LHCN-M2 (cell line): ENCODE data around the gene CCNB1IP1. TPM values are rescaled to one million over a fixed set of nuclear protein-coding genes. Genes with fewer than 3 reads are reported as not detected.
"Not testable (repeated sequence)": the region's sequence is repeated elsewhere in the genome, so short reads cannot be mapped to it uniquely, and the experiment has no call there.

Experiments used
- DNase-seq: peaks from one replicate; pipeline ENCODE4 v3.0.0-alpha.2; 2012; ENCODE audit warnings: low read depth
- polyA plus RNA-seq: library from polyadenylated mRNA; unstranded; fragments of >200 nt; gene quantifications from one replicate; pipeline ENCODE4 v1.2.1, GENCODE V29; 2012; ENCODE audit warnings: missing spikeins
- total RNA-seq: library from RNA; depleted of rRNA; stranded (reverse); fragments of >200 nt; gene quantifications from 2 replicates; pipeline ENCODE4 v1.2.3, GENCODE V29; 2014; rRNA removed

CCNB1IP1 gene
- 39.3 and 39.5 TPM in 2 replicates for total RNA-seq
- 22.5 TPM for polyA plus RNA-seq

- peak; percentile 87 for DNase-seq
Observed at GRCh38 chr14:20332788-20333493, at the start of gene CCNB1IP1. TSS of gene CCNB1IP1 (minus strand) at chr14:20333279. CDS start at chr14:20316523, 16,756 bp downstream.

GRCh38 chr14:20382526-20382925 is 49.4 kb upstream of the CCNB1IP1 start:
- DNase-seq = no peak

- DNase-seq = no peak
Observed at GRCh38 chr14:20381341-20381740, 48.3 kb upstream of the CCNB1IP1 start.

GRCh38 chr14:20380681-20381080 is 47.6 kb upstream of the CCNB1IP1 start:
- DNase-seq = no peak

GRCh38 chr14:20379743-20380142 is 46.7 kb upstream of the CCNB1IP1 start:
- DNase-seq = no peak

- DNase-seq = no peak
Observed at GRCh38 chr14:20377171-20377570, 44.1 kb upstream of the CCNB1IP1 start.

- DNase-seq = no peak
Observed at GRCh38 chr14:20376071-20376588, 43.1 kb upstream of the CCNB1IP1 start.

GRCh38 chr14:20375471-20375870 is 42.4 kb upstream of the CCNB1IP1 start:
- no peak for DNase-seq

GRCh38 chr14:20372796-20373195 is 39.7 kb upstream of the CCNB1IP1 start:
- no peak for DNase-seq

- no peak for DNase-seq
Observed at GRCh38 chr14:20365928-20366327, 32.8 kb upstream of the CCNB1IP1 start.

- not testable (repeated sequence) for DNase-seq
Observed at GRCh38 chr14:20358474-20358873, 25.4 kb upstream of the CCNB1IP1 start.

- no peak for DNase-seq
Observed at GRCh38 chr14:20356422-20356821, 23.3 kb upstream of the CCNB1IP1 start.

GRCh38 chr14:20350860-20351259 is 17.8 kb upstream of the CCNB1IP1 start:
- DNase-seq = no peak

- peak; percentile 28 for DNase-seq
Observed at GRCh38 chr14:20350282-20350681, 17.2 kb upstream of the CCNB1IP1 start.

GRCh38 chr14:20347747-20348146 is 14.7 kb upstream of the CCNB1IP1 start:
- DNase-seq = no peak

GRCh38 chr14:20346713-20347112 is 13.6 kb upstream of the CCNB1IP1 start:
- DNase-seq = no peak

- DNase-seq = no peak
Observed at GRCh38 chr14:20345366-20345765, 12.3 kb upstream of the CCNB1IP1 start.

GRCh38 chr14:20343862-20344220 is 10.8 kb upstream of the CCNB1IP1 start:
- peak; percentile 28 for DNase-seq

GRCh38 chr14:20343092-20343861 is 10.2 kb upstream of the CCNB1IP1 start, which contains the start of gene PARP2:
TSS of gene PARP2 (plus strand) at chr14:20343635. CDS start at chr14:20343642, 7 bp downstream.
- peak; percentile 100 for DNase-seq

- no peak for DNase-seq
Observed at GRCh38 chr14:20341646-20342045, 8.6 kb upstream of the CCNB1IP1 start.

- DNase-seq = not testable (repeated sequence)
Observed at GRCh38 chr14:20341032-20341431, 8.0 kb upstream of the CCNB1IP1 start.

- DNase-seq = no peak
Observed at GRCh38 chr14:20334017-20334416, 938 bp upstream of the CCNB1IP1 start.

GRCh38 chr14:20333494-20333841 is 389 bp upstream of the CCNB1IP1 start:
- DNase-seq = no peak
